ENCODE measurements around the gene VCL.

DNA sequence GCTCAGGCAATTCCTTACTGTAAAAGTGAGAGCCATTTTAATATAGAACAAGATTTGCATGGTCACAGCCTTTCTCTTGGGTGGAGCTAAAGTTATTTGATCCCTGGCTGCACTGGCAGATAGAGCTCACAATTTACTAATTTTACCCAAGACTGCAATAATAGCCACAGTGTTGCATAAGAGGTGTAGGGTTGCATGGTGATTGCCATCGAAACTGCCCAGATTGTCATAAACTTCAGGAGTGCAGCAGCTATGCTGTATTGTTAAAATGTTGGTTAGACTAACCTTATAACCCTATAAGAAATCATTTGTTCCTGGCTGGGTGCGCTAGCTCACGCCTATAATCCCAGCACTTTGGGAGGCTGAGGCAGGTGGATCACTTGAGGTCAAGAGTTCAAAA is 50.0 kb downstream of the VCL start:
- TF ChIP-seq, protein P1, sequence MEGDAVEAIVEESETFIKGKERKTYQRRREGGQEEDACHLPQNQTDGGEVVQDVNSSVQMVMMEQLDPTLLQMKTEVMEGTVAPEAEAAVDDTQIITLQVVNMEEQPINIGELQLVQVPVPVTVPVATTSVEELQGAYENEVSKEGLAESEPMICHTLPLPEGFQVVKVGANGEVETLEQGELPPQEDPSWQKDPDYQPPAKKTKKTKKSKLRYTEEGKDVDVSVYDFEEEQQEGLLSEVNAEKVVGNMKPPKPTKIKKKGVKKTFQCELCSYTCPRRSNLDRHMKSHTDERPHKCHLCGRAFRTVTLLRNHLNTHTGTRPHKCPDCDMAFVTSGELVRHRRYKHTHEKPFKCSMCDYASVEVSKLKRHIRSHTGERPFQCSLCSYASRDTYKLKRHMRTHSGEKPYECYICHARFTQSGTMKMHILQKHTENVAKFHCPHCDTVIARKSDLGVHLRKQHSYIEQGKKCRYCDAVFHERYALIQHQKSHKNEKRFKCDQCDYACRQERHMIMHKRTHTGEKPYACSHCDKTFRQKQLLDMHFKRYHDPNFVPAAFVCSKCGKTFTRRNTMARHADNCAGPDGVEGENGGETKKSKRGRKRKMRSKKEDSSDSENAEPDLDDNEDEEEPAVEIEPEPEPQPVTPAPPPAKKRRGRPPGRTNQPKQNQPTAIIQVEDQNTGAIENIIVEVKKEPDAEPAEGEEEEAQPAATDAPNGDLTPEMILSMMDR (IDR thresholded peaks at IDR 0.05), result no peak
- TF ChIP-seq POLR2A (IDR thresholded peaks at IDR 0.05), result no peak
